Smooth muscle cell (in vitro differentiated cells): ENCODE measurements around the gene C16orf87. TPM values are rescaled to one million over a fixed set of nuclear protein-coding genes. Genes with fewer than 3 reads are reported as not detected.
A peak's percentile ranks its signal among the peaks of the same experiment; 100 is the strongest.

ENCODE experiments used
- DNase-seq: peaks from one replicate; lab custom pipeline; 2025; ENCODE audit not compliant: unreplicated experiment; lab: John Stamatoyannopoulos, UW
- H2AFZ ChIP-seq: fragments of 200-600 bp; sonication (generic); 2 replicates; pipeline ENCODE4 v1.6.0; 2016; ENCODE audit warnings: antibody characterized with exemption, low read depth, mild to moderate bottlenecking
- H3F3A ChIP-seq: fragments of 200-600 bp; sonication (generic); 2 replicates; pipeline ENCODE4 v1.6.0; 2017; ENCODE audit warnings: antibody characterized with exemption, low read depth
- H3K27ac ChIP-seq: fragments of 200-600 bp; sonication (generic); 2 replicates; pipeline ENCODE4 v1.5.1; 2016; ENCODE audit warnings: low read depth, mild to moderate bottlenecking
- H3K27me3 ChIP-seq: fragments of 200-600 bp; sonication (generic); 2 replicates; pipeline ENCODE4 v1.6.1; 2016; ENCODE audit warnings: low read depth, mild to moderate bottlenecking
- H3K36me3 ChIP-seq: fragments of 200-600 bp; sonication (generic); 2 replicates; pipeline ENCODE4 v1.5.1; 2016; ENCODE audit warnings: low read depth
- H3K4me1 ChIP-seq: fragments of 200-600 bp; sonication (generic); 2 replicates; pipeline ENCODE4 v1.5.1; 2016; ENCODE audit warnings: low read depth
- H3K4me2 ChIP-seq: fragments of 200-600 bp; sonication (generic); 2 replicates; pipeline ENCODE4 v1.6.0; 2016; ENCODE audit warnings: mild to moderate bottlenecking
- H3K4me3 ChIP-seq: fragments of 200-600 bp; sonication (generic); 2 replicates; pipeline ENCODE4 v1.5.1; 2016; ENCODE audit warnings: mild to moderate bottlenecking
- H3K79me2 ChIP-seq: fragments of 200-600 bp; sonication (generic); 2 replicates; pipeline ENCODE4 v1.6.0; 2016; ENCODE audit warnings: low read depth, mild to moderate bottlenecking
- H3K9ac ChIP-seq: fragments of 200-600 bp; sonication (generic); 2 replicates; pipeline ENCODE4 v1.6.0; 2016; ENCODE audit warnings: low read depth
- H3K9me3 ChIP-seq: fragments of 200-600 bp; sonication (generic); replicated peaks from 2 replicates; pipeline ENCODE4 v1.5.1; 2016; ENCODE audit warnings: low read depth
- H4K20me1 ChIP-seq: fragments of 200-600 bp; sonication (generic); 2 replicates; pipeline ENCODE4 v1.6.0; 2016; ENCODE audit warnings: low read depth
- CTCF ChIP-seq: fragments of 200-600 bp; sonication (generic); IDR thresholded peaks from 2 replicates; pipeline ENCODE4 v1.5.1; 2017; ENCODE audit warnings: borderline replicate concordance, mild to moderate bottlenecking, antibody characterized with exemption; ENCODE audit not compliant: insufficient read depth, poor library complexity, severe bottlenecking
- WGBS: methylation state at CpG from one replicate; pipeline ENCODE4 v1.1.7; 2016; ENCODE audit warnings: low lambda C conversion rate; 5-methylcytosine and 5-hydroxymethylcytosine counted together
- polyA plus RNA-seq: library from polyadenylated mRNA; unstranded; fragments of >200 nt; fragmentation: Nextera tagmentation; extraction: Ambion mirVana; gene quantifications from 2 replicates; pipeline ENCODE4 v1.2.1, GENCODE V29; 2016
- total RNA-seq: library from RNA; depleted of rRNA; stranded (reverse); fragments of >200 nt; gene quantifications from 2 replicates; pipeline ENCODE4 v1.2.3, GENCODE V29; 2014

C16orf87 gene
- total and polyA plus RNA-seq, 2 experiments from 2014 or later: 19.6 to 21.5 TPM

- Histone ChIP-seq H3K4me2 (no peak overlapping the region), H2AFZ (no peak overlapping the region), H3K79me2 (no peaks in the 10 kb centered on the region), H4K20me1 (no peaks in the 10 kb centered on the region), H3K4me3 (no peak overlapping the region), H3K9ac (no peak overlapping the region), H3K27ac (no peak overlapping the region), H3K36me3 (no peaks in the 10 kb centered on the region), H3F3A (no peaks in the 10 kb centered on the region), H3K9me3 (no peaks in the 10 kb centered on the region), H3K27me3 (no peaks in the 10 kb centered on the region), H3K4me1 (peaks cover 6% of the 10 kb centered on the region)
- WGBS: 98% methylated on average over 5 of the region's 5 CpGs
- no peak for DNase-seq
- no peak for TF ChIP-seq CTCF
Observed at GRCh38 chr16:46759309-46759708, 71.7 kb downstream of the C16orf87 start.

- no peaks in the 10 kb centered on the region for H3K9me3 ChIP-seq
- H3K4me2 ChIP-seq: peak overlapping the region; percentile 25
- H3F3A ChIP-seq: no peaks in the 10 kb centered on the region
- H4K20me1 ChIP-seq: no peaks in the 10 kb centered on the region
- H3K36me3 ChIP-seq: no peaks in the 10 kb centered on the region
- no peaks in the 10 kb centered on the region for H3K27me3 ChIP-seq
- WGBS: 48% methylated on average over 21 of the region's 21 CpGs
- TF ChIP-seq CTCF: no peak
- no peaks in the 10 kb centered on the region for H3K79me2 ChIP-seq
- peak overlapping the region; percentile 24 for H2AFZ ChIP-seq
- peaks cover 6% of the 10 kb centered on the region for H3K4me1 ChIP-seq
- no peak overlapping the region for H3K4me3 ChIP-seq
- H3K9ac ChIP-seq: no peak overlapping the region
- H3K27ac ChIP-seq: no peak overlapping the region
- DNase-seq: no peak
Observed at GRCh38 chr16:46757339-46758050, 73.5 kb downstream of the C16orf87 start.

GRCh38 chr16:46756772-46757171 is 74.2 kb downstream of the C16orf87 start:
- Histone ChIP-seq H3K4me1 (peaks cover 6% of the 10 kb centered on the region), H3K79me2 (no peaks in the 10 kb centered on the region), H3K9ac (no peak overlapping the region), H3K36me3 (no peaks in the 10 kb centered on the region), H3K27me3 (no peaks in the 10 kb centered on the region), H2AFZ (no peak overlapping the region), H3K9me3 (no peaks in the 10 kb centered on the region), H4K20me1 (no peaks in the 10 kb centered on the region), H3K4me3 (no peak overlapping the region), H3K27ac (no peak overlapping the region), H3F3A (no peaks in the 10 kb centered on the region), H3K4me2 (no peak overlapping the region)
- no peak for DNase-seq
- WGBS: 92% methylated on average over 11 of the region's 11 CpGs
- no peak for TF ChIP-seq CTCF

GRCh38 chr16:46753015-46753414 is 78.0 kb downstream of the C16orf87 start:
- Histone ChIP-seq H3F3A (no peaks in the 10 kb centered on the region), H4K20me1 (no peaks in the 10 kb centered on the region), H3K9ac (no peak overlapping the region), H3K9me3 (no peaks in the 10 kb centered on the region), H2AFZ (no peak overlapping the region), H3K27me3 (no peaks in the 10 kb centered on the region), H3K36me3 (no peaks in the 10 kb centered on the region), H3K4me2 (no peak overlapping the region), H3K79me2 (no peaks in the 10 kb centered on the region), H3K4me3 (no peak overlapping the region), H3K27ac (no peak overlapping the region), H3K4me1 (peaks cover 11% of the 10 kb centered on the region)
- TF ChIP-seq CTCF: no peak
- WGBS: 93% methylated on average over 5 of the region's 5 CpGs
- DNase-seq: no peak
